ENCODE results near the gene PTPN20. TPM values are rescaled to one million over a fixed set of nuclear protein-coding genes. Genes with fewer than 3 reads are reported as not detected.
"Not testable (repeated sequence)": the region's sequence is repeated elsewhere in the genome, so short reads cannot be mapped to it uniquely, and the experiment has no call there.

PTPN20 gene
- total and polyA plus RNA-seq, 2 of the 8 experiments (the other 6 are each of a cell fraction or from before 2014, with no cell fraction given) = not detected

- H3K18ac ChIP-seq (ENCODE audit: extremely low read depth, low read length); H2BK15ac ChIP-seq (ENCODE audit: low read length); H3K14ac ChIP-seq (ENCODE audit: insufficient read length); H3K9ac ChIP-seq (replicated peaks in 1 of 4; ENCODE audit: extremely low read depth in 1 of 4, low read depth in 3 of 4, low read length in 3 of 4); POLR2A ChIA-PET (ENCODE audit: partially characterized antibody); H3K27me3 ChIP-seq (replicated peaks in 1 of 4; ENCODE audit: control insufficient read depth in 3 of 4, extremely low read depth in 1 of 4, insufficient read depth in 3 of 4, low read length in 3 of 4); H3K79me2 ChIP-seq (ENCODE audit: control insufficient read depth in 1 of 2, insufficient read depth in 2 of 2, low read length in 2 of 2); H3K56ac ChIP-seq (replicated peaks; ENCODE audit: insufficient read length, low read depth, low read length); H3K4me3 ChIP-seq (ENCODE audit: extremely low read depth in 1 of 4, insufficient read depth in 2 of 4, low read depth in 3 of 4, low read length in 4 of 4); H3K4ac ChIP-seq (replicated peaks; ENCODE audit: insufficient read length, low read depth, low read length); H4K8ac ChIP-seq (ENCODE audit: extremely low read depth, insufficient read depth, low read length); H2AK5ac ChIP-seq (ENCODE audit: low read depth, low read length); H3K4me2 ChIP-seq (ENCODE audit: insufficient read depth in 1 of 2, low read depth in 2 of 2, low read length in 2 of 2); H2BK5ac ChIP-seq (ENCODE audit: low read depth, low read length); H3K23me2 ChIP-seq (ENCODE audit: low read depth, low read length); H3K36me3 ChIP-seq (ENCODE audit: control insufficient read depth in 2 of 4, insufficient read depth in 4 of 4, low read length in 3 of 4); H4K5ac ChIP-seq (ENCODE audit: insufficient read length, low read depth, low read length); CTCF ChIA-PET (ENCODE audit: partially characterized antibody); H3K9me3 ChIP-seq (ENCODE audit: insufficient read depth in 2 of 2, low read depth in 1 of 2, low read length in 1 of 2); H2BK12ac ChIP-seq (ENCODE audit: low read depth, low read length); H3K79me1 ChIP-seq (ENCODE audit: low read depth, low read length); FAIRE-seq; H4K91ac ChIP-seq (replicated peaks; ENCODE audit: insufficient read length, low read length); H2BK120ac ChIP-seq (replicated peaks; ENCODE audit: low read depth, low read length); H4K20me1 ChIP-seq (replicated peaks in 1 of 2; ENCODE audit: control insufficient read depth in 1 of 2, insufficient read depth in 2 of 2, low read length in 2 of 2); H3K4me1 ChIP-seq (replicated peaks in 1 of 4; ENCODE audit: control insufficient read depth in 3 of 4, insufficient read depth in 4 of 4, low read length in 3 of 4); H2AFZ ChIP-seq (ENCODE audit: low read length); H3K27ac ChIP-seq (ENCODE audit: low read depth, low read length); H2BK20ac ChIP-seq (ENCODE audit: low read length); DNase-seq (ENCODE audit: low read depth in 1 of 2, low spot score in 2 of 2); H3K23ac ChIP-seq (ENCODE audit: insufficient read length): not testable (repeated sequence)
- no CpG with 5 or more reads among the region's 5 CpGs for WGBS, 2 experiments (ENCODE audit: extremely low coverage in 1 of 2, insufficient coverage in 1 of 2, insufficient read length in 1 of 2, insufficient replicate concordance in 2 of 2, low coverage in 1 of 2, low lambda C conversion rate in 2 of 2, missing lambda C conversion rate in 1 of 2)
Measured at GRCh38 chr10:46903874-46904273, 7.4 kb upstream of the PTPN20 start.

- CTCF ChIA-PET (ENCODE audit: partially characterized antibody); H4K8ac ChIP-seq (ENCODE audit: extremely low read depth, insufficient read depth, low read length); H4K20me1 ChIP-seq (replicated peaks in 1 of 2; ENCODE audit: control insufficient read depth in 1 of 2, insufficient read depth in 2 of 2, low read length in 2 of 2); H2AFZ ChIP-seq (ENCODE audit: low read length); H3K27me3 ChIP-seq (replicated peaks in 1 of 4; ENCODE audit: control insufficient read depth in 3 of 4, extremely low read depth in 1 of 4, insufficient read depth in 3 of 4, low read length in 3 of 4); H3K36me3 ChIP-seq (ENCODE audit: control insufficient read depth in 2 of 4, insufficient read depth in 4 of 4, low read length in 3 of 4); H3K18ac ChIP-seq (ENCODE audit: extremely low read depth, low read length); H3K4ac ChIP-seq (replicated peaks; ENCODE audit: insufficient read length, low read depth, low read length); H3K9me3 ChIP-seq (ENCODE audit: insufficient read depth in 2 of 2, low read depth in 1 of 2, low read length in 1 of 2); H2AK5ac ChIP-seq (ENCODE audit: low read depth, low read length); H3K14ac ChIP-seq (ENCODE audit: insufficient read length); FAIRE-seq; H4K5ac ChIP-seq (ENCODE audit: insufficient read length, low read depth, low read length); H3K56ac ChIP-seq (replicated peaks; ENCODE audit: insufficient read length, low read depth, low read length); H4K91ac ChIP-seq (replicated peaks; ENCODE audit: insufficient read length, low read length); H3K27ac ChIP-seq (ENCODE audit: low read depth, low read length); DNase-seq (ENCODE audit: low read depth in 1 of 2, low spot score in 2 of 2); H3K79me2 ChIP-seq (ENCODE audit: control insufficient read depth in 1 of 2, insufficient read depth in 2 of 2, low read length in 2 of 2); H3K4me2 ChIP-seq (ENCODE audit: insufficient read depth in 1 of 2, low read depth in 2 of 2, low read length in 2 of 2); H3K79me1 ChIP-seq (ENCODE audit: low read depth, low read length); H3K4me1 ChIP-seq (replicated peaks in 1 of 4; ENCODE audit: control insufficient read depth in 3 of 4, insufficient read depth in 4 of 4, low read length in 3 of 4); H2BK120ac ChIP-seq (replicated peaks; ENCODE audit: low read depth, low read length); H2BK20ac ChIP-seq (ENCODE audit: low read length); H3K23ac ChIP-seq (ENCODE audit: insufficient read length); POLR2A ChIA-PET (ENCODE audit: partially characterized antibody); H2BK15ac ChIP-seq (ENCODE audit: low read length); H3K4me3 ChIP-seq (ENCODE audit: extremely low read depth in 1 of 4, insufficient read depth in 2 of 4, low read depth in 3 of 4, low read length in 4 of 4); H3K23me2 ChIP-seq (ENCODE audit: low read depth, low read length); H2BK5ac ChIP-seq (ENCODE audit: low read depth, low read length); H3K9ac ChIP-seq (replicated peaks in 1 of 4; ENCODE audit: extremely low read depth in 1 of 4, low read depth in 3 of 4, low read length in 3 of 4); H2BK12ac ChIP-seq (ENCODE audit: low read depth, low read length): not testable (repeated sequence)
- 92% methylated on average over 6 of the region's 7 CpGs; no CpG with 5 or more reads in 1 of the 2 experiments for whole genome bisulfite sequencing, 2 experiments (ENCODE audit: extremely low coverage in 1 of 2, insufficient coverage in 1 of 2, insufficient read length in 1 of 2, insufficient replicate concordance in 2 of 2, low coverage in 1 of 2, low lambda C conversion rate in 2 of 2, missing lambda C conversion rate in 1 of 2)
Measured at GRCh38 chr10:46906359-46906758, 4.9 kb upstream of the PTPN20 start.
